ENCODE measurements around the gene CBR4.
A peak's percentile ranks its signal among the peaks of the same experiment; 100 is the strongest.
"Not testable (repeated sequence)": the region's sequence is repeated elsewhere in the genome, so short reads cannot be mapped to it uniquely, and the experiment has no call there.

CBR4 gene

DNA sequence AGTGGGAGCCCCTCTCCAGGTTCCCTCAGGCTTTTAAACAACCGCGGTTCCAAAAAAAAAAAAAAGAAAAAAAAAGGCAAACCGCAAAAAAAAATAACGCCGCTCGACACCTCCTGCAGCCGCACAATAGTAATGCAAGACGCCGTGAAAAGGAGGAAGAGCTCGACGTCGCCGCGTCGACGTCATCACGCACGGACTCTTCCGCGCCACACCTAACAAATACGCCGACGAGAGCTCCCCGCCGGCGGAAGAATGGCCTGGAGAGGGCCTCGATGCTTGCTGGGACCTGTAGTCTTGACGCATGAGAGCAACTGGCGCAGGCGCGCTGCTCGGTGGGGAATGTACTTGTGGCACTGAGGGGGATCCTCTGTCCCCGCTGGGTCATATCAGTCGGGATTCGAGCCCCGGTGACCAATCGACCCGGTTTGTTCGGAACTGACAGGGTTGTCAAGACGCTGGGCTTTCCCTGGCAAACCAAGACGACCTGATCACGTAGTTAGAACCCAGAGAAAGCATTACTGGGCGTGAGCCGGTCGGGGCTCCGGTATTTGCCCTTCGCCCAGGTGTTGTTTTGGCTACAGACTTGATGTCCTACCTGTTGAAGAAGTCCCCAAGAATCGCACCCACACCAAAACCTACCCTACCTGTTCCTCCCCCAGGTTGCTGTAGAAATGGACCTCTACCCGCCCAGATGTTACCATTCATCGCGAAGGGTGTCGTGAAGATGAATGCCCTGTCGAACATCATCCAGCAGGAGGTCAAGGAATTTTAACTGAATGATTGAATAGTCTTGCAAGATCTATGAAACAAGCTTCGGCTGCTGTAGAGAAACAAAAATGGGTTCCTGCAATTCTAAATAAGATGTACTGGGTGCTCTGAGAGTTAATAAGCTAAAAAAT, at the start of gene CBR4:
CBR4 (minus strand) TSS at position 131 of the 899 bp plus-strand sequence. CDS start 166 bp downstream, outside the sequence.
- peak; percentile 97 for DNase-seq (ENCODE audit: low spot score)

DNA sequence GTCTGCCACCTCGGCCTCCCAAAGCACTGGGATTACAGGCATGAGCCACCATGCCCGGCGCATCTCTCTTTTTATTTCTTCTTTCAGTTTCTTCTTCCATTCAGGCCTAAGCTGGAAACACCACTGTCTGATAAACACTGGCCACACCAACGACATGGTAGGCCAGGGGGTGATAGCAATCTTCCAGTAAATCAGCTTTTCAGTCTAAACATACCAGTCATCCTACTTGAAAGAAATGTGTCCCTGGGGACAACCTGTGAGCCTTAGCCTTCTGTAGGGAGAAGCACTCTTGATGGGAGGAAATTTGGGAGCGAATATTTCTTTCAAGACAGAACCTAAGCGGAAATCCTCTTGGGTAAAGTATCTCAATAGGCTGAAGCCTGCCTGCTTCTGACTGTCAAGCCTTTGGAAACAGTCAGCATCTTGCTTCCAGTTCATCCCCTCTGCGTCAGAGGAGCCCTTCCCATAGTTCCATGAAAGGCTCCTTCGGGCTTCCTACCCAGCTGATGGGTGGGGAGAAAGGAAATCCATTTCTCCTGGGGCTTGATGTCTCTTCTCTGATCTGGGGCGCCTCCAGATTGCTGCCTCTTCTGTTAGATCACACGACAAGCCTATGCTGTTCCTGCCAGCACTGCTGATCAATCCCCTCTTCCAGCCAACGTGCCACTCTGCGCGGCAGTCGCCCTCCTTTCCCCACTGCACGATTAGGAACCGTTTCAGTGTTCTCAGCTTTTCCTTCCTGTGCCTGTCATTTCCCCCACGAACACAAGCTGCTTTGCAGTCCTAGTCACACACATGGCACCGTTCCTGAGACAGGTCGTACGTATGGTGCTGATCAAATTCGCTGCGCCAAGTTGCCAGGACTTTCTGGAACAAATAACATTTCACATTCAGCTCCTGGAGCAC, 49.5 kb upstream of the CBR4 start:
- DNase-seq (ENCODE audit: low spot score), result no peak

DNA sequence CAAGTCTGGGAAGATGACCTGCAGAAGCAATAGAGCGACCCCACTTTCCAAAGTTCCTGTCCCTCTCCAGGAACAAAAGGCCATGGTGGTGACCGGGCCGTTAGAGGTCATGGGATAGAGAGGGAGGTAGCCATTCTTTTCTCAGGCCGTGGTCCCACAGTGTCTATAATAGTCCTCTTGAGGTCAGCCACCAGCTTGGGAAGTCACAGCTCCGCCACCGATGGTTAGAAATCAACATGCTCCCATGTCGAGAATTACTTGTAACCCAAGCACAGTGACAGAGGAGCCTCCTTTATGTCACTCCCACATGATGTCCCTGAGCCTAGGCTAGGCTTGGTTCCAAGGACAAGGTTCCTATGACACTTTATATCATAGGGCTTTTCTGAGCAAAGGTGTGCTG, 48.3 kb upstream of the CBR4 start:
- no peak for DNase-seq (ENCODE audit: low spot score)

DNA sequence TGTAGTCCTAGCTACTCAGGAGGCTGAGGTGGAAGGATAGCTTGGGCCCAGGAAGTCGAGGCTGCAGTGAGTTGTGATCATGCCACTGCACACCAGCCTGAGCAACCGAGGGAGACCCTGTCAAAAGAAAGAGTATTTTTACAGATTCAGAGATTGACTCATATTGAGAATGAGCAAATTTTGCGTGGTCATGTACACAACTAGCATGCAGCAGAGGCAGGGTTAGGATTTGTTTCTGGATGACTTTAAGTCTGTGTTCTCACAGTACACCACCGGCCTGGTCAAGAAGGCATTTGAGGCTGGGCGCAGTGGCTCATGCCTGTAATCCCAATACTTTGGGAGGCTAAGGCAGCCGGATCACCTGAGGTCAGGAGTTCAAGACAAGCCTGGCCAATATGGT, 44.8 kb upstream of the CBR4 start:
- no peak for DNase-seq (ENCODE audit: low spot score)

DNA sequence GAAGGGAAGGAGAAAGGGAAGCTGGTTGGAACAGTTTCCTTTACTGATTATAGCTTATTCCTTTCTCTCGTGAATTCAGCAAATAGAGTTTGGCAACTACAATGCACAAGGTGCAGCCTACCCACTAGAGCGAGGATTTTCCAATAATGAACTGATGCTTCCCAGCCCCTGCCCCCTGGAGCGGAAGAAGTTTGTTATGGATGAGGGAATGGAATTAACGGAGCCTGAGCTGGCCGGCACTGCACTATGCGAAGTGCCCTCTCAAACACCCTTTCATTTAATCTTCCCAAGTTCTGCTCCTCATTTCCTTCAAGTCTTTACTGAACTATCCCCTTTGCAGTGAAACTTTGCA, 42.5 kb upstream of the CBR4 start:
- DNase-seq (ENCODE audit: low spot score), result no peak

DNA sequence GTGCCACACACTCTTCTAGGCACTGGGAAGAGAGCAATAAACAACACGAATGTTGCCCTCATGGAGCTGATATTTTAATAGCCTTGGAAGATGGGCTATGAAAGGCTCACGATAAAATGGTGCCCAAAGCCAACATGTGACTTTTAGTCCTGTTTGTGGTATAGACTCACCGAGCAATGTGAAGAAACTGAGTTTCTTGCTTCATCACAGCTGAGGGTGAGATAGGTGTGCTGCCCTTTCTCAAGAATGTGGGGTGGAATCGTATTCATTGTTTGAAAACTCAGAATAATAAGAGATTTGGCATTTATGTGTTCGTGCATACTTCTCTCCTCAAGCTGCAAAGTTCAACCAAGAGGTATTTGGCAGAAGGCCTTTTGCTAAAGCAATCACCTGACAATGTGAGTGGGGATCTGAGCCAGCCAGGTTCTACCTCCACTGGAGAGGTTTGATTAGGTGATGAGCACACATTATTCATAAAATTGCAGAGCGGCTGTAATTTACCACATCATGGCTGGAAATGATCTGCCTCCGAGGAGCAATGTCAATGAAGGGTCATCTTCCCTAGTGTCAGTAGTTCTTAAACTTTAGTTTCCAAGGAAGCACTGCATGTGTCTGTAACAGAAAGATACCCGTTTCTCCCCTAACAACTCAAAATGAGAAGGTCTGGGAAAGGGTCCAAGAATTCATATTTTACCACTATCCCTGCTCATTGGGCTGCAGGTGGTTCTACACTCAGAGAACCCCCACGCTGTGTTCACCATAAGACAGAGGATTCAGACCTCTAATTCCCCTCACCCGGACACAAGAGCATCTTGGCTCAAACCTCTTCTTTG, 41.9 kb upstream of the CBR4 start:
- no peak for DNase-seq (ENCODE audit: low spot score)

DNA sequence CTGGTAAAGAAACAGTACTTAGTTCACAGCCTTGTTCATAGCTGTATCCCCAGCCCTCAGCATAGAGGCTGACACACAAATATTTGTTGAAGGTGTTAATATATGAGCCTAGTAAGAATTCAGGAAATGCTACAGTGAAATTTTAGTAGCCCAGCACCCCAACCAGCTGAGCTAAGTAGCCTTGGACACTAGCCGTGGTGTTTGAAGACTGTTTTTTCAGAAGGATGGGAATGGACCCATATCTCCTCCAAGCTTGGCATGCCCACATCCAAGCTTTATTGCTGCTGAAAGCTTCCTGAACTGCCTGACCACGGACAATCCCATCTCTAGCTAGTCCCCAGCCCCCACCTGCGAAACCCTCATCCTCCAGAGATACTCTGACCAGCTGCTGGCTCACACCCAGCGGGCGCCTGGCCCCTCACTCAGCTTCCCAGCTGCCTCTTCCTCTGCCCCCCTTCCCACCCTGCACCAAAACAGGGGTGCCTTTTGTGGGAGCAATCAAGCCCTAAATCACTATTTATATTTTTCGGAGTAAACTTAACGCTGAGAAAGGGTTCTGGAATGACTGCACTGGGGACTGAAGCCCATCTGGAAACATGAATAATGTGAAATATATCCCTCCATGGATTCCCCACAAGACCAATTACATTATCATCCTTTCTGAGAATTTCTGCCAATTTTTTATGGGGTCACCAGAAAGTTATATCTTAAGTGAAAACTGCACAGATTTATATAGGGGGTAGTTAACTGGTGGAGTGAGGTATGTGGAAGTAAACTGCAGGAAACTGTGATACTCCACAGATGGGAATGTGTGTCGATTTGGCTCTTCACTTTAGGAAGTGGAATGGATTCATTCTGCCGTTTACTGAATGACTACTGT, 41.1 kb upstream of the CBR4 start:
- no peak for DNase-seq (ENCODE audit: low spot score)

DNA sequence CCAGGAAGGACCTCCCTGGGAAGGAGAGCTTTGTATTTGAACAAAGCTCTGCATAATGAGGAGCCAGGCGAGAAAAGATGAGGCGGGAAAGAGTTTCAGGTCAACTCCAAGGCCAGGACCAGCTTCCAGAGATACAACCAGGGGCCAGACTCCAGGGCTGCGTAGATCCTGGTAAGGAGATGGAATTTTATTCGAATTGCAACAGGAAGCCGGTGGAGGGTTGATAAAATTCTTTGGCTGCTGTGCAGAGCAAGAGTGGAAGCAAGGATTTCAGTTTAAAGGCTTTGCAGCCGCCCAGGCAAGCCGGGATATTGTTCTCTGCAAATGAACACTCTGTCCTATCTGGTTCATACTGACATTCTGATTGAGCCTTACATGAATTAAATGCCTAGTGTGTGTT, 40.2 kb upstream of the CBR4 start:
- no peak for DNase-seq (ENCODE audit: low spot score)

DNA sequence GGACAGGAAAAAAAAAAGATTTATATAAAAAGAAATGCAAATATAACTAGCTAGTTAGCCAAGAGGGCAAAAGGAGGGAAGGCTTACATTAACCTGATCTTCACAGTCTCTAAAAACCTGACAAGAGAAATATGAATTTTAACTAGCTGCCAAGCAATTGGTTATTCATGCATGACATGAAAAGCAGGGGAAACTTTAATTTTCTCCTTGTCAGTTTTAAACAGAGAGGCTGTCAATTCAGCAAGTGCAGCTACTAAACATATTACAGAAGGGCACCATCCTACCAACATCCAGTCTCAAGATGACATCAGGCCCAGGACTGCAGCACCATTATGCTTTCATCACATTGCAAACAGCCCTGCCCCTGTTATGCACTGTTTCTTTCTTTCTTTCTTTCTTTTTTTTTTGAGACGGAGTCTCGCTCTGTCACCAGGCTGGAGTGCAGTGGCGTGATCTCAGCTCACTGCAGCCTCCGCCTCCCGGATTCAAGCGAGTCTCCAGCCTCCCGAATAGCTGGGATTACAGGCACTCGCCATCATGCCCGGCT, 38.9 kb upstream of the CBR4 start:
- no peak for DNase-seq (ENCODE audit: low spot score)

DNA sequence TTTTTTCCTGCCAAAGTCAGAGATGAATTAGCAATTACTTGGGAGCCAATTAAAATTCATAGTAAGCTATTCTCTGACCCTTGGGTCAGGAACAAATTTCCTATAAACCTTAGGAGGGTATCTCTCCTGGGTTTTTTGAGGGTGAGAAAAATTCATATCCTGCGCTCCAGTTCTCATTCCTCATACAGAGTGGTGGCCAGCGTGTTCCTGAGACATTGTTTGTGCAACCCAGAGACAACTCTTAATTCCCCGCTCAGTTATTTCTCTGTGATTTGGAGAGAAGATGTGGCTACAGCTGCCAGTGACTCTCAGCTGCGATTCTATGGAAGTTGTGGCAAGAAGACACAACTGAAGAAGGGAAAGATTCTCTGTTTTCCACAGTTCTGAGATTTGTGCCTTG, 37.9 kb upstream of the CBR4 start:
- DNase-seq (ENCODE audit: low spot score), result no peak

DNA sequence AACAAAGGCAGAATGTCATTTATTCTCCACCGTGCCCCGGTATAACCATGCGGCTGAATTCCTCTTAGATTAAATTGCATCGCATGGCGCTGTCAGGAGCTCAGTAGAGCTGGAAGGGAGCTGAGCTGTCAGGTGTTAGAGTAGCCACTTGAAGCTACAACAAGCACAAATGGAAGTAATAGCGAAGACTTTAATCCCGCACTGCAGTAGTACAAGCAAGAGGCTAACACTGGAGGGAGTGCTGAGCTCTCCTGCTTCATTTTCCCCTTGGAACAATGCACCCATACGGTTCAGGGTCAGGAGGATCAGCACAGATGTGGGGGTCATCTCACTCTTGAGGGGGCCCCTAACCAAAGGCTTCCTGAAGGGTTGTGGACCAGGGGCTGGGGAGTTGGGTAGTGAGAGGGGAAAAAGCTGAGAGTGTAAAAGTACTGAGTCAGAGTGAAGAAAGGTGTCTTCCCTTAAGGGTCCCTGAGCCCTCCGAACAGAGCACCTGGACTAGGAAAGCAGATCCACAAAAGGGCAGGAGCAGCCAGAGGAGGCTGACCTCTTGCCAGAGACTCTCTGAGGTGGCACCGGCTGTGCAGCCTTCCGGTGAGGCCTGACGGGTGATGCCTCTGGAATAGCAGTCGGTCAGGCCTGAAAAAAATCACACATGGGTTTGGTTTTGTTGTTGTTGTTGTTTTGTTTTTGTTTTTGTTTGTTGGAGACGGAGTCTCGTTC, 36.0 kb upstream of the CBR4 start:
- no peak for DNase-seq (ENCODE audit: low spot score)

DNA sequence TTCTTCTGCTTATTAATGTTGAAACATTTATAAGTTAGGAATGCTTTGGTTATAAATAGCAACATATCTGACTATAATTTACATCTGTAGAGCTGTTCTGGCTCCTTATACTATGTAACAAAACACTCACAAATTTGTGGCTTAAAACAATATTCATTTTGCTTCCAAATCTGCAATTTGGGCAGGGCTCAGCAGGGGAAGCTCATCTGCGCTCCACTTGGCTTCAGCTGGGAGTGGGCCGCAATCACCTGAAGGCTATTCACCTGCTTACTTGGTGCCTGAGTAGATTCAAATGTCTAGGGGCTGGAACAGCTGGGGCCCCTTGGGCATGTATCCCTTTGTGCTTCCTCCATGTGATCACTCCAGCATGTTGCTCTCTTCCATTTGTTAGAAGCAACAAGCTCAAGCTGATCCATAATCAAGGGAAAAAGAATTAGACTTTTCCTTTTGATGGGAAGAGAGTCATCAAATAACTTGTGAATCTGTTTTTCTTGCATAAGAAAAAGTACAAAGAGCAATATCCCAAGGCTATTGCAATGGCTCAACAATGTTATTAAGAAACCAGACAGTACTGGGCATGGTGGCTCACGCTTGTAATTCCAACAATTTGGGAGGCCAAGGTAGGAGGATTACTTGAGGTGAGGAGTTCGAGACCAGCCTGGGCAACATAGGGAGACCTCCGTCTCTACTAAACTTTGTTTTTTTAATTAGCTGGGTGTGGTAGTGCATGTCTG, 34.8 kb upstream of the CBR4 start:
- DNase-seq (ENCODE audit: low spot score), result no peak

DNA sequence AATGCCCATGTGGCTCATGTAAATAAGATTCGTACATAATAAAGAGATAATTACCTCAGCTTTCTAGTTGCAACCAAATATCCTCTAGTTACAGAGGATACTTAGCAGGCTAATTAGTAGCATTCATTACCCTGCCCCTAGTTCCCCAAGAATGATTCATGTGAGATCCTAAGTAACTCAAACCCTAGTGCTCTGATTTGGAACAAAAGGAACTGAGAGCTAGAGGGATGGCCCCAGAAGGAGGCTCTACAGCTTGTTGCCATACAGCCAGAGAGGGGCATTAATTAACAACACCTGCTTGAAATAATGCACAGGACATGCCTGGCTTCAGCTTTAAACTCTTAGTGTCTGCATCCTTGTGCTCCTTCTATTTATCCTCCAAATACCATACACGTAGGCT, 32.6 kb upstream of the CBR4 start:
- no peak for DNase-seq (ENCODE audit: low spot score)

DNA sequence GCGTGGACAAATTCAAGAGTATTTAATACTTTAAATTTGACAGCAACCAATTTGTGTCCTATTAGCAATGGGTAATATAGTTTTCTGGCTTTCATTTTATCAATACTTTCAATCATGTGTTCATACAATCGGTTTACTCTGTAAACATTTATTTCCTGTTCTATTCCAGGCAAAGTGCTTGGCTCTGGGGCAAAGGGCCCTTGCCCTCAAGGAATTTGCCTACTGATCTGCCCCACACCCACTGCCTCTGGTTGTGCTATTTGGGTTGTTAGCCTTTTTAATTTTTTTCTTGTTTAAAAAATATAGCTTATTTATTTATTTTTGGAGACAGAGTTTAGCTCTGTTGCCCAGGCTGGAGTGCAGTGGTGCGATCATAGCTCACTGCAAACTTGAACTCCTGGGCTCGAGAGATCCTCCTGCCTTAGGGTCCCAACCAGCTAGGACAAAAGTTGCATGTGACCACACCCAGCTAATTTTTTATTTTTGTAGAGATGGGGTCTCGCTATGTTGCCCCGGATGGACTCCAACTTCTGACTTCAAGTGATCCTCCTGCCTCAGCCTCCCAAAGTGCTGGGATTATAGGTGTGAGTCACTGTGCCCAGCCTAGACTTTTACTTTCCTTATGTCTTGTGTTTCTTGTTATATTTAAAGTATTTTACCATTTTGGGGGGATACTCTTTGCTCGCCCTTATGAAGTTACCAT, 30.7 kb upstream of the CBR4 start:
- DNase-seq (ENCODE audit: low spot score), result no peak

DNA sequence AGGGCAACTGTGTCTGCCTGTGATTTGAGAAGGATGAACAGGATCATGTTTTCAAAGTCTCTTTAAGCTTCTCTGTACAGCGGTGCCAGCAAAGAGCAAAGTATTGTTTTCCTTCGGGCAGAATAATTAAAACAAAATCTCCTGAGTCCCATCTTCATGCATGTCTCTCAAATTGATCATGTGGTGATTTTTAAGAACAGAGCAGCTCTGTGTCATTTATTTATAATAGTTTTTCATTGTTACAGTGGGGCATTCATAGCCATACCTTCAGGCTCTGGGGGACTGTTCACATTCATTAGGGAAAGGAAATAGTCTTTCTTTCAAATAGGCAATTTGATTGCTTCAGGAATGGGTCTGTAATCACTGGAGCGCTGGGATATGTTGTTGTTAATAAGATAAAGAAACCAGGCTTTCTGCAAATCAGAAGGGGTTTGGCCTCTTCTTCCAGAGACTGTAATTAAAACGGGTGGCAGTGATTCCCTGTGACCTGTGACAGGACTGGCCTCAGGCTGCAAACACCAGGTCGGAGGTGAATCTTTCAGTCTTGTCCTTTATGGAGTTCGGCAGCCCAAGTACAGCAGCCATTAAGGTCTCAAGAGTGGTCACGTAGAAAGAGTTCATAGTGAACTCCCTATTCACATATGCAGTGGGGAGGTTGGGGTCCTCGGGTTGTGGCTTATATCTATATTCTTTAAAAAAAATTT, 29.3 kb upstream of the CBR4 start:
- DNase-seq (ENCODE audit: low spot score), result no peak

DNA sequence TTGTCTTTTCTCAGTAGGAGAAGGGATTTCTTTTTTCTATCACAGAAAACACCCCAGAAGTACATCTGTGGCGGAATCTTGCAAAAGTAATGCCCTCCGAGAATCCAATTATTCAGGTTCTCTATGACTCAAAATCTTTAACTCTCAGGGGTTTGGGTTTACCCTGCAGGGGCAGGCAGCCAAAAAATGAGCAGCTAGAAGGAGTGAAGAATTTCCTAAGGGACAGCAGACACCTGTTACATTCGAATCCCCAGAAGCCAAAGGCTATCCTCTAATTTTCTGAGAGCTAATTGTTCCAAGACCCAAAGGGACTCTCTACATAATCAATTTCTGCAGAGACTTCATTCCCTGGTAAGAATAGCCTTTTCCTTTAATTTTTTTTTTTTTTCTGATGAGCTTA, 27.5 kb upstream of the CBR4 start:
- DNase-seq (ENCODE audit: low spot score), result no peak

DNA sequence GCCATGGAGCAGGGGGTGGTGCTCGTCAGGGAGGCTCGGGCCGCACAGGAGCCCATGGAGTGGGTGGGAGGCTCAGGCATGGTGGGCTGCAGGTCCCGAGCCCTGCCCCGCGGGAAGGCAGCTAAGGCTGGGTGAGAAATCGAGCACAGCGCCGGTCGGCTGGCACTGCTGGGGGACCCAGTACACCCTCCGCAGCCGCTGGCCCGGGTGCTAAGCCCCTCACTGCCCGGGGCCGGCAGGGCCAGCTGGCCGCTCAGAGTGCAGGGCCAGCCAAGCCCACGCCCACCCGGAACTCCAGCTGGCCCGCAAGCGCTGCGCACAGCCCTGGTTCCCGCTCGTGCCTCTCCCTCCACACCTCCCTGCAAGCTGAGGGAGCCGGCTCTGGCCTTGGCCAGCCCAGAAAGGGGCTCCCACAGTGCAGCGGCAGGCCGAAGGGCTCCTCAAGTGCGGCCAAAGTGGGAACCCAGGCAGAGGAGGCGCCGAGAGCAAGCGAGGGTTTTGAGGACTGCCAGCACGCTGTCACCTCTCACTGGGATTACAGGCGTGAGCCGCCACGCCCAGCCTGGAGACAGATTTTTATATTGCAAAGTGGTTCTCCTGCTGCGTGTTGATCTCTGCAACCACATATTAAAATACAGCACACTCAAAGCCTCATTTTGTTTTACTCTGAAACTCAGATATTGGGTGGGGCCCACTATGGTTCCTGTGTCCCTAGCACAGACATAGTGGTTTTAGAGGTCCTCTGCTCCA, 26.0 kb upstream of the CBR4 start:
- DNase-seq (ENCODE audit: low spot score), result not testable (repeated sequence)

DNA sequence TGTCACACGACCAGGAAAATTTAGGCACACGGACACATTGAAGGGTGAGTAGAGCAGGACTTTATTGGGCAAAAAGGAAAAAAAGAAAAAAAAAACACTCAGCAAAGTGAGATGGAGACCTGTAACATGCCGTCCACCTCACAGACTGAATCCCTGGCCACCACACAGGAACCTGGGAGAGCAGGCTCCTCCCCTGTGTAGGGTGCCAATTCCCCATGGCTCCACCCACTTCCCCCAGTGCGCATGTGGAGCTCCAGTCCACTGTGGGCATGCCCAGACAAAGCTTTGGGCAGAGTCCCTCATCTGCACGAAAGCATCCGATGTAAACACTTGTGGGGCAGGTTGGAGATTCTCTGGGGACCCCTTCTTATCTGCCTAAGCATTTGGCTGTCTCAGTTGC, 23.6 kb upstream of the CBR4 start:
- DNase-seq (ENCODE audit: low spot score), result no peak

Measured in CD4-positive, alpha-beta T cell treated with Interleukin-6 at 100 ng/mL for 8 hours (primary cell).